ENCODE data around the gene NEDD4L.
"Not testable (repeated sequence)": the region's sequence is repeated elsewhere in the genome, so short reads cannot be mapped to it uniquely, and the experiment has no call there.

NEDD4L gene

DNA sequence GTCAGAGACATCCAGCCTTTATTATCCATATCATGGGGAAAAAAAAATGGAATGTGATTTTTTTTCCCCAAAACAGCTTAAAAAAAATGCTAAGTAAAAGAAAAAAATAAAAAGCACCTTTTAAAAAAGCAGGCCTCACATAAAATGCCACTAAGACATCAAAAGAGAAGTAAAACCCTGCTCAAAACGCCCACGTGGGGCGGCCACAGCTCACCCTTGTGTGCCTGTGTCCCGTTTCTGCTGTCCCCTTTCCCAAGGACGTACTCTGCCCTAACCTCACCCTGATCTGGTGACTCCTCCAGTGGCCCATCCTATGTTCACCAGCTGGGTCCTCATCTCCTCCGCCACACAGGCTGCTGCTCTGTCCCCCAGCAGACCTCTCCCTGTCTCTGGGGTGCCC is 125.4 kb downstream of the NEDD4L start:
- TF ChIP-seq, protein P1, sequence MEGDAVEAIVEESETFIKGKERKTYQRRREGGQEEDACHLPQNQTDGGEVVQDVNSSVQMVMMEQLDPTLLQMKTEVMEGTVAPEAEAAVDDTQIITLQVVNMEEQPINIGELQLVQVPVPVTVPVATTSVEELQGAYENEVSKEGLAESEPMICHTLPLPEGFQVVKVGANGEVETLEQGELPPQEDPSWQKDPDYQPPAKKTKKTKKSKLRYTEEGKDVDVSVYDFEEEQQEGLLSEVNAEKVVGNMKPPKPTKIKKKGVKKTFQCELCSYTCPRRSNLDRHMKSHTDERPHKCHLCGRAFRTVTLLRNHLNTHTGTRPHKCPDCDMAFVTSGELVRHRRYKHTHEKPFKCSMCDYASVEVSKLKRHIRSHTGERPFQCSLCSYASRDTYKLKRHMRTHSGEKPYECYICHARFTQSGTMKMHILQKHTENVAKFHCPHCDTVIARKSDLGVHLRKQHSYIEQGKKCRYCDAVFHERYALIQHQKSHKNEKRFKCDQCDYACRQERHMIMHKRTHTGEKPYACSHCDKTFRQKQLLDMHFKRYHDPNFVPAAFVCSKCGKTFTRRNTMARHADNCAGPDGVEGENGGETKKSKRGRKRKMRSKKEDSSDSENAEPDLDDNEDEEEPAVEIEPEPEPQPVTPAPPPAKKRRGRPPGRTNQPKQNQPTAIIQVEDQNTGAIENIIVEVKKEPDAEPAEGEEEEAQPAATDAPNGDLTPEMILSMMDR (IDR thresholded peaks at IDR 0.05; ENCODE audit: borderline replicate concordance, insufficient read depth, low read depth, low read length): no peak

DNA sequence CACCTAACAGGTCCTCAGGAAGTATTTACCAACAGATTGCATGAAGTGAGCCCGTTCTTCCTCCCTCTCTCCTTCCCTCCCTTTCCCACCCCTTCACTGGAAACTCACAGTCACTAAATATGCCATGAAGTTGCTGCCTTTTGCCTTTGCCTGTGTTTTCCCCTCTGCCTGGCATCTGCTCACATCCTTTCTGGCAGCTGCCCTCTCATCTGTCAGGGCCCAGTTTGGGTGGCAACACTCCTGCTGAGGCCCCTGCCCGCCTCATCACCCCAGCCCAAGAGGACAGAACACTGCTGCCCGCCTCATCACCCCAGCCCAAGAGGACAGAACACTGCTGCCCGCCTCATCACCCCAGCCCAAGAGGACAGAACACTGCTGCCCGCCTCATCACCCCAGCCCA is 126.0 kb downstream of the NEDD4L start:
- H3K4me3 ChIP-seq (ENCODE audit: low read depth, low read length): not testable (repeated sequence)

More for the DNA sequence above, 125.4 kb downstream of the NEDD4L start:
- no peak overlapping the region for H3K4me3 ChIP-seq (ENCODE audit: low read depth, low read length)

DNA sequence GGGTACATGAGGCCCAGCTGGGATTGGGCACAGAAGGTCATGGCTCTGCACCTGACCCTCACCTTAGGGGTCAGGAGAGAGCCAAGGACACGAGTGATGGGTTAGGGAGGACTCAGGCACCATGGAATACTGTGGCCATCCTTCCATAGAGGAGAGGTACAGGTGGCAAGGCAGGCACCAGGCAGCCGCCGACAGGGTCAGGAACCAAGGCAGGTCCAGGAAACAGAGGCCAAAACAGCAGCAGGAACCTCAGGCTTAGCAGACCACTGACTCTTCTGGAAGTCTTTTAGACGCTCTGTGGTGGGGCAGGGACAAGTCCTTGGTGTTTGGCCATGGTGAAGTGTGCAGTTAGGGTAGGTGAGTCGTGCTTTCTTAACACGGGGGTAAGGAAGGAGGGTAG is 128.0 kb downstream of the NEDD4L start:
- TF ChIP-seq, protein P1 (IDR thresholded peaks at IDR 0.05; ENCODE audit: borderline replicate concordance, insufficient read depth, low read depth, low read length): no peak
- H3K4me3 ChIP-seq (ENCODE audit: low read depth, low read length): no peak overlapping the region

DNA sequence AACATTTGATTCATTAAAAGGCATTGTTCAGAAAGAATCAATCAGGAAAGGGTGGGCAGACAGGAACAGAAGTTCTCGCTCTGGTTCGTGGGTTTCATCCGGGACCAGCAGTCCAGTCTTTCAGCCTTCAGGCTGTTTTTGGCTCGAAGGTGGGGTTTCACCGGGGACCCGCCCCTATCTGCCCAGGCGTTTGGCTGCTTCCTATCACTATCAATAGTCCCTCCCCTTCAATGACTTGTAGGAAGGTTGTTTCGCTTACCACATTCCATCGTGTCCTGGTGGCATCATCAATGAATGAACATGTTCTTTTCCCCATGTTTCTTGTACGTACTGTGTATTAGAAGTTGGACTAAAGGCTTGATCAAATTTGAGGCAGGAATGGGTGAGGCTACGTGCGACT is 130.3 kb downstream of the NEDD4L start:
- H3K4me3 ChIP-seq (ENCODE audit: low read depth, low read length): no peak overlapping the region
- TF ChIP-seq, protein P1 (IDR thresholded peaks at IDR 0.05; ENCODE audit: borderline replicate concordance, insufficient read depth, low read depth, low read length): no peak

DNA sequence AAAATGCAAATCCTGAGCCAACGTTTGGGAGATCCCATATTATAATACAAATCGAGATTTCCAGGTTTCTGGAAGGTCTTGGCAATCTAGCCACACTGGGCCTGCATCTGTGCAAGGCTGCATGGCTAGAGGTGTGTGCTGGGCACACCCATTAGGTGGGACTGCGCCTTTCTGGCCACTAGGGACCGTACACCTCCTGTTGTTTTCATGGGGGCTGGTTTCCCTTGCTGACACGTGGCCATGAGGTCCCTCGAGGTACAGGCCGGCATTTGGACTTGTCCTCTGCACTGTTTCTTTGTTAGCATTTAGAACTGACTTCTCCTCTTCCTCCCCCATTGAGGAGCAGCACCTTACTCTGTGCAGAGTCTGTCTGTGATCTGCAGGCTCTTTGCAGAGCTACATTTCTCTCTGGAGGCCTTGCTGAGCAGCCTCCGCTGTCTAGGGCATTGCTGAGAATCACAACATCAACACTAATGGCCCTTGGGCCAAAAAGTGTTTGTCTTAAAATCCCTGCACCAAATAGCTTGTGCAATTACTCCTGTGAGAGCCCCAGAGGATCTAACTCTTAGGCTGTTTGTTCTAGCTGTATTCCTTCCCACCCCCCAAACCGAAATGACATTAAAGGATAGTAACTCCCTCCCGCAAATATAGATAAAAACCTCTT is 131.2 kb downstream of the NEDD4L start:
- TF ChIP-seq, protein P1 (IDR thresholded peaks at IDR 0.05; ENCODE audit: borderline replicate concordance, insufficient read depth, low read depth, low read length): peak; percentile 27; the same call in 1 of the 2 replicates
- H3K4me3 ChIP-seq (ENCODE audit: low read depth, low read length): no peak overlapping the region

DNA sequence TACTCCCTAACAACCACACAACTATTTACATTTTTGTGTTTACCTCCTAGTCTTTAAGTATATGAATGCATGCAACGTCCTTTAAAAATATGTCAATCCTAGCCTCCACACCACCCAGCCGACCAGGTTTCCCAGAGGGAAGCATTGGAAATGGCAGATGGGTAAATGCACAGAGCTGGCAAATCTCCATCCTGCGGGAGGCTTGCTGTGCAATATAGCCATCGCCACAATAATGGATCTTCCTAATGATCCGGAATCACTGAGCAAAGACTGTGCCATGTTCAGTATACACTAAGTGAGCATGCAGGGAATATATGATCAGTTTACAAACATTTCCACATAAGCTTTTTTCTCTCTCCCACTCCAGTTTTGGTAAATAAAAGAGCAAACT is 131.8 kb downstream of the NEDD4L start:
- no peak overlapping the region for H3K4me3 ChIP-seq (ENCODE audit: low read depth, low read length)
- TF ChIP-seq, protein P1 (IDR thresholded peaks at IDR 0.05; ENCODE audit: borderline replicate concordance, insufficient read depth, low read depth, low read length): no peak

DNA sequence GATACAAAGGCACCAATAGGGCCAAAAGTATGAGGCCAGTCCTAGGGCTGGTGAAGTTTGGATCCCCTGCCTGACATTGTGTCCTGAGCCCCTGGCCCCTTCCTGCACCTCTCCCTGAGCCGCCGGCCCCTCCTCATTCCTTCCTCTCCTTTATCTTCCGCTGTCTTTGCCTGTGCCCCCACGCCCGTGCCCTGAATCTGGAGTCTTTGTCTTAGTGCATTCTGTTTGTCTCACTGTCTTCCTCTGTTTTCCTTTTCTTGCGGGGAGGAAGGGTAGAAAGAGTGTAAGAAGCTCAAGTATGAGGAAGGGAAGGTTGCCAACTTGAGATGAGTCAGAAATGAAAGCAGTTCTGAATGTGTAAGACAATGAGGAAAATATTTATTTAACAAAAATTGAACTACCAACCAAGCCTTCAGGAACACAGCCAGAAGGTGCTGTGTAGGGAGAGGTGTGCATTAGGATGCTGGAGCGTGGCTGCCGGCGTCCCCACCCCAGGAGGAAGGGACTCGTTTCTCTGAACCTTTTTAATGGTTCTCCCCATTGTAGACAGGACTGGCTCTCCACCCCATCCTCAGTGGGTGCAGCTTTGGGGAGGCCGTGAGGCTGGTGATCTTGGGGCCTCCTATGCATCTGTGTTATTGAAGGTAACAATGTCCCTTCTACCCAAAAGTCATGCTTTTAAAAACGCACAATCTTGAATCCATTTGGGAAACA is 133.1 kb downstream of the NEDD4L start:
- H3K4me3 ChIP-seq (ENCODE audit: low read depth, low read length): no peak overlapping the region
- TF ChIP-seq, protein P1 (IDR thresholded peaks at IDR 0.05; ENCODE audit: borderline replicate concordance, insufficient read depth, low read depth, low read length): no peak
